ENCODE measurements around the gene TAF11L13. TPM values are rescaled to one million over a fixed set of nuclear protein-coding genes. Genes with fewer than 3 reads are reported as not detected.
"Not testable (repeated sequence)": the region's sequence is repeated elsewhere in the genome, so short reads cannot be mapped to it uniquely, and the experiment has no call there.

Gene TAF11L13
- polyA plus RNA-seq, 1 donor, result not detected

GRCh38 chr5:17619354-17619753, 12.5 kb upstream of the TAF11L13 start:
- WGBS (ENCODE audit: insufficient coverage, low lambda C conversion rate), result 100% methylated on average over 1 of the region's 3 CpGs
- Histone ChIP-seq H3K4me3 (ENCODE audit: low read length) (no peak overlapping the region), H3K27ac (ENCODE audit: low read length) (no peak overlapping the region), H3K9me3 (ENCODE audit: control insufficient read depth, low read depth, low read length) (peaks cover 12% of the 10 kb centered on the region), H3K36me3 (ENCODE audit: control insufficient read depth, insufficient read depth, low read length) (no peaks in the 10 kb centered on the region), H3K27me3 (ENCODE audit: control insufficient read depth, insufficient read depth, low read length) (no peaks in the 10 kb centered on the region), H3K4me1 (ENCODE audit: control insufficient read depth, insufficient read depth, low read length) (no peaks in the 10 kb centered on the region)
- DNase-seq, result no peak

- Histone ChIP-seq H3K4me1 (ENCODE audit: control insufficient read depth, insufficient read depth, low read length) (no peaks in the 10 kb centered on the region), H3K27ac (ENCODE audit: low read length) (no peak overlapping the region), H3K36me3 (ENCODE audit: control insufficient read depth, insufficient read depth, low read length) (no peaks in the 10 kb centered on the region), H3K27me3 (ENCODE audit: control insufficient read depth, insufficient read depth, low read length) (no peaks in the 10 kb centered on the region), H3K4me3 (ENCODE audit: low read length) (no peak overlapping the region), H3K9me3 (ENCODE audit: control insufficient read depth, low read depth, low read length) (peaks cover 10% of the 10 kb centered on the region)
- WGBS (ENCODE audit: insufficient coverage, low lambda C conversion rate), result no CpG with 5 or more reads among the region's 17 CpGs
- no peak for DNase-seq
Observed at GRCh38 chr5:17620627-17621026, 11.3 kb upstream of the TAF11L13 start.

- H3K9me3 ChIP-seq (ENCODE audit: control insufficient read depth, low read depth, low read length), result peaks cover 9% of the 10 kb centered on the region
- H3K36me3 ChIP-seq (ENCODE audit: control insufficient read depth, insufficient read depth, low read length), result no peaks in the 10 kb centered on the region
- no CpG with 5 or more reads among the region's 11 CpGs for WGBS (ENCODE audit: insufficient coverage, low lambda C conversion rate)
- H3K27ac ChIP-seq (ENCODE audit: low read length), result no peak overlapping the region
- H3K4me1 ChIP-seq (ENCODE audit: control insufficient read depth, insufficient read depth, low read length), result no peaks in the 10 kb centered on the region
- no peak for DNase-seq
- no peak overlapping the region for H3K4me3 ChIP-seq (ENCODE audit: low read length)
- H3K27me3 ChIP-seq (ENCODE audit: control insufficient read depth, insufficient read depth, low read length), result no peaks in the 10 kb centered on the region
Observed at GRCh38 chr5:17625686-17626085, 6.2 kb upstream of the TAF11L13 start.

GRCh38 chr5:17634160-17634559, 2.3 kb downstream of the TAF11L13 start, which contains the start of gene TAF11L14:
TAF11L14 (plus strand) TSS chr5:17634460.
- H3K4me1 ChIP-seq (ENCODE audit: control insufficient read depth, insufficient read depth, low read length), result no peaks in the 10 kb centered on the region
- WGBS (ENCODE audit: insufficient coverage, low lambda C conversion rate), result no CpG with 5 or more reads among the region's 5 CpGs
- H3K36me3 ChIP-seq (ENCODE audit: control insufficient read depth, insufficient read depth, low read length), result no peaks in the 10 kb centered on the region
- H3K27ac ChIP-seq (ENCODE audit: low read length), result no peak within 1 kb of the TSS
- no peak within 1 kb of the TSS for H3K4me3 ChIP-seq (ENCODE audit: low read length)
- no peak for DNase-seq
- peaks cover 3% of the 10 kb centered on the region for H3K9me3 ChIP-seq (ENCODE audit: control insufficient read depth, low read depth, low read length)
- no peaks in the 10 kb centered on the region for H3K27me3 ChIP-seq (ENCODE audit: control insufficient read depth, insufficient read depth, low read length)

- not testable (repeated sequence) for H3K9me3 ChIP-seq (ENCODE audit: control insufficient read depth, low read depth, low read length); H3K27me3 ChIP-seq (ENCODE audit: control insufficient read depth, insufficient read depth, low read length); DNase-seq; H3K27ac ChIP-seq (ENCODE audit: low read length); H3K4me1 ChIP-seq (ENCODE audit: control insufficient read depth, insufficient read depth, low read length); H3K36me3 ChIP-seq (ENCODE audit: control insufficient read depth, insufficient read depth, low read length); H3K4me3 ChIP-seq (ENCODE audit: low read length)
- WGBS (ENCODE audit: insufficient coverage, low lambda C conversion rate), result no CpG with 5 or more reads among the region's 10 CpGs
Observed at GRCh38 chr5:17649232-17649631, 17.3 kb downstream of the TAF11L13 start.

- not testable (repeated sequence) for H3K4me3 ChIP-seq (ENCODE audit: low read length); H3K27me3 ChIP-seq (ENCODE audit: control insufficient read depth, insufficient read depth, low read length); H3K36me3 ChIP-seq (ENCODE audit: control insufficient read depth, insufficient read depth, low read length); DNase-seq; H3K27ac ChIP-seq (ENCODE audit: low read length); H3K4me1 ChIP-seq (ENCODE audit: control insufficient read depth, insufficient read depth, low read length)
- H3K9me3 ChIP-seq (ENCODE audit: control insufficient read depth, low read depth, low read length), result peaks cover 10% of the 10 kb centered on the region
- WGBS (ENCODE audit: insufficient coverage, low lambda C conversion rate), result no CpG with 5 or more reads among the region's 32 CpGs
Observed at GRCh38 chr5:17655201-17655759, 23.4 kb downstream of the TAF11L13 start.

- no peaks in the 10 kb centered on the region for H3K36me3 ChIP-seq (ENCODE audit: control insufficient read depth, insufficient read depth, low read length)
- no CpG with 5 or more reads among the region's 6 CpGs for WGBS (ENCODE audit: insufficient coverage, low lambda C conversion rate)
- H3K27ac ChIP-seq (ENCODE audit: low read length), result no peak overlapping the region
- no peak for DNase-seq
- H3K4me1 ChIP-seq (ENCODE audit: control insufficient read depth, insufficient read depth, low read length), result no peaks in the 10 kb centered on the region
- no peaks in the 10 kb centered on the region for H3K27me3 ChIP-seq (ENCODE audit: control insufficient read depth, insufficient read depth, low read length)
- H3K9me3 ChIP-seq (ENCODE audit: control insufficient read depth, low read depth, low read length), result peaks cover 11% of the 10 kb centered on the region
- H3K4me3 ChIP-seq (ENCODE audit: low read length), result no peak overlapping the region
Observed at GRCh38 chr5:17655921-17656320, 24.0 kb downstream of the TAF11L13 start.

- H3K36me3 ChIP-seq (ENCODE audit: control insufficient read depth, insufficient read depth, low read length), result no peaks in the 10 kb centered on the region
- no CpG with 5 or more reads among the region's 8 CpGs for WGBS (ENCODE audit: insufficient coverage, low lambda C conversion rate)
- no peaks in the 10 kb centered on the region for H3K27me3 ChIP-seq (ENCODE audit: control insufficient read depth, insufficient read depth, low read length)
- peaks cover 4% of the 10 kb centered on the region for H3K9me3 ChIP-seq (ENCODE audit: control insufficient read depth, low read depth, low read length)
- no peak overlapping the region for H3K4me3 ChIP-seq (ENCODE audit: low read length)
- no peaks in the 10 kb centered on the region for H3K4me1 ChIP-seq (ENCODE audit: control insufficient read depth, insufficient read depth, low read length)
- no peak overlapping the region for H3K27ac ChIP-seq (ENCODE audit: low read length)
- no peak for DNase-seq
Observed at GRCh38 chr5:17663182-17663581, 31.3 kb downstream of the TAF11L13 start.

GRCh38 chr5:17665836-17666235, 33.9 kb downstream of the TAF11L13 start:
- no peak overlapping the region for H3K27ac ChIP-seq (ENCODE audit: low read length)
- no peaks in the 10 kb centered on the region for H3K27me3 ChIP-seq (ENCODE audit: control insufficient read depth, insufficient read depth, low read length)
- peaks cover 9% of the 10 kb centered on the region for H3K9me3 ChIP-seq (ENCODE audit: control insufficient read depth, low read depth, low read length)
- H3K4me1 ChIP-seq (ENCODE audit: control insufficient read depth, insufficient read depth, low read length), result no peaks in the 10 kb centered on the region
- no peak for DNase-seq
- H3K4me3 ChIP-seq (ENCODE audit: low read length), result no peak overlapping the region
- WGBS (ENCODE audit: insufficient coverage, low lambda C conversion rate), result 100% methylated on average over 1 of the region's 2 CpGs
- no peaks in the 10 kb centered on the region for H3K36me3 ChIP-seq (ENCODE audit: control insufficient read depth, insufficient read depth, low read length)

GRCh38 chr5:17666726-17667235, 34.9 kb downstream of the TAF11L13 start:
- DNase-seq, result no peak
- no peak overlapping the region for H3K4me3 ChIP-seq (ENCODE audit: low read length)
- H3K9me3 ChIP-seq (ENCODE audit: control insufficient read depth, low read depth, low read length), result peaks cover 10% of the 10 kb centered on the region
- H3K4me1 ChIP-seq (ENCODE audit: control insufficient read depth, insufficient read depth, low read length), result no peaks in the 10 kb centered on the region
- no peak overlapping the region for H3K27ac ChIP-seq (ENCODE audit: low read length)
- WGBS (ENCODE audit: insufficient coverage, low lambda C conversion rate), result 100% methylated on average over 1 of the region's 3 CpGs
- H3K36me3 ChIP-seq (ENCODE audit: control insufficient read depth, insufficient read depth, low read length), result no peaks in the 10 kb centered on the region
- H3K27me3 ChIP-seq (ENCODE audit: control insufficient read depth, insufficient read depth, low read length), result no peaks in the 10 kb centered on the region

- Histone ChIP-seq H3K4me1 (ENCODE audit: control insufficient read depth, insufficient read depth, low read length) (no peaks in the 10 kb centered on the region), H3K27ac (ENCODE audit: low read length) (no peak overlapping the region), H3K27me3 (ENCODE audit: control insufficient read depth, insufficient read depth, low read length) (no peaks in the 10 kb centered on the region), H3K9me3 (ENCODE audit: control insufficient read depth, low read depth, low read length) (peaks cover 10% of the 10 kb centered on the region), H3K36me3 (ENCODE audit: control insufficient read depth, insufficient read depth, low read length) (no peaks in the 10 kb centered on the region), H3K4me3 (ENCODE audit: low read length) (no peak overlapping the region)
- no CpG with 5 or more reads among the region's 14 CpGs for WGBS (ENCODE audit: insufficient coverage, low lambda C conversion rate)
- no peak for DNase-seq
Observed at GRCh38 chr5:17670353-17670752, 38.5 kb downstream of the TAF11L13 start.

All from large intestine (tissue), 3 donors.